HepG2 (cell line): Measurements from ENCODE around the gene OTOG. TPM values are rescaled to one million over a fixed set of nuclear protein-coding genes. Genes with fewer than 3 reads are reported as not detected.

ENCODE experiments used
- ATAC-seq: fragments of 200-7000 bp; cut with Tn5 transposase; 3 replicates; pipeline ENCODE4 v1.9.1; 2020; ENCODE audit warnings: mild to moderate bottlenecking, moderate library complexity
- BruUV-seq: library from RNA; stranded (reverse); fragments of 400-500 nt; replicated peaks from 2 replicates; lab custom pipeline; 2021; lab: Mats Ljungman, UMichigan
- CTCF ChIA-PET: fragments of 300-600 bp; formaldehyde crosslinking; extraction: SDS; loops from one replicate; lab custom pipeline; 2021; ENCODE audit warnings: low total read pairs, inconsistent platforms, low intra/inter-chr PET ratio; lab: Yijun Ruan, JAX
- POLR2A ChIA-PET: fragments of 350-600 bp; sonication (Branson Sonifier 250); formaldehyde crosslinking; loops from one replicate; lab custom pipeline; 2020; ENCODE audit warnings: antibody characterized with exemption, inconsistent platforms; lab: Yijun Ruan, JAX
- DNase-seq: peaks from one replicate; pipeline ENCODE4 v3.0.0-alpha.2; 2015; ENCODE audit warnings: low spot score
- FAIRE-seq: peaks from 3 replicates; lab custom pipeline; 2011; peaks lifted over from hg19 to GRCh38; lab: Jason Lieb, UNC
- H2AFZ ChIP-seq: one replicate; pipeline ENCODE4 v1.6.1; 2011; ENCODE audit warnings: low read length, inconsistent platforms
- H3K27ac ChIP-seq: fragments of 300-600 bp; 3 replicates; pipeline ENCODE4 v1.8.0; 2011; ENCODE audit warnings: mixed run types, mild to moderate bottlenecking, mixed read lengths, low read length, inconsistent platforms; ENCODE audit not compliant: insufficient read depth; ENCODE audit errors: extremely low read length
- H3K27me3 ChIP-seq, 2 experiments: fragments of 200-600 bp in 1 of 2; 2 replicates in 1 of 2; 3 replicates in 1 of 2; pipeline versions ENCODE4 v1.6.0 to v1.8.0; 2011; ENCODE audit warnings: low read length in 2 of 2, mild to moderate bottlenecking in 2 of 2, moderate library complexity in 2 of 2, inconsistent platforms in 1 of 2; ENCODE audit not compliant: insufficient read depth in 2 of 2, control insufficient read depth in 1 of 2
- H3K36me3 ChIP-seq, 2 experiments: fragments of 200-600 bp in 1 of 2; replicated peaks in 1 of 2; 2 replicates in 1 of 2; 3 replicates in 1 of 2; pipeline versions ENCODE4 v1.5.1 to v1.8.0; 2011; ENCODE audit warnings: low read length in 2 of 2, inconsistent platforms in 1 of 2; ENCODE audit not compliant: insufficient read depth in 2 of 2, control insufficient read depth in 1 of 2
- H3K4me1 ChIP-seq: 2 replicates; pipeline ENCODE4 v1.5.1; 2012; ENCODE audit warnings: low read length, inconsistent platforms; ENCODE audit not compliant: insufficient read depth
- H3K4me2 ChIP-seq: 2 replicates; pipeline ENCODE4 v1.6.0; 2011; ENCODE audit warnings: low read depth, low read length, inconsistent platforms
- H3K4me3 ChIP-seq, 3 experiments: fragments of 200-600 bp in 1 of 3; sonication (generic), shearing (Covaris generic) in 1 of 3; replicated peaks in 1 of 3; 2 replicates each; pipeline ENCODE4 v1.5.1; 2011 to 2016; ENCODE audit warnings: low read length in 3 of 3, inconsistent platforms in 2 of 3, low read depth in 2 of 3, mild to moderate bottlenecking in 2 of 3, control low read depth in 1 of 3, mixed read lengths in 1 of 3; ENCODE audit not compliant: insufficient read depth in 1 of 3
- H3K79me2 ChIP-seq: one replicate; pipeline ENCODE4 v1.6.1; 2011; ENCODE audit warnings: low read length, inconsistent platforms; ENCODE audit not compliant: insufficient read depth
- H3K9ac ChIP-seq: 2 replicates; pipeline ENCODE4 v1.6.0; 2011; ENCODE audit warnings: mild to moderate bottlenecking, low read depth, low read length, inconsistent platforms; ENCODE audit not compliant: insufficient read depth
- H3K9me3 ChIP-seq: 2 replicates; pipeline ENCODE4 v1.5.1; 2012; ENCODE audit warnings: mild to moderate bottlenecking, low read length
- H4K20me1 ChIP-seq: 2 replicates; pipeline ENCODE4 v1.6.0; 2011; ENCODE audit warnings: inconsistent platforms, mild to moderate bottlenecking, low read length, moderate library complexity; ENCODE audit not compliant: insufficient read depth
- FOXK2 ChIP-seq: fragments of 450-650 bp; IDR thresholded peaks from 2 replicates; pipeline ENCODE4 v1.6.1; 2016
- GPBP1L1 ChIP-seq: sonication (generic); formaldehyde crosslinking; IDR thresholded peaks from 2 replicates; pipeline ENCODE4 v1.5.0; 2020; ENCODE audit warnings: mild to moderate bottlenecking, missing genetic modification reagents
- MAF1 ChIP-seq: sonication (generic); formaldehyde crosslinking; IDR thresholded peaks from 2 replicates; pipeline ENCODE4 v1.5.0; 2020; ENCODE audit warnings: missing genetic modification reagents, borderline replicate concordance
- NCOA1 ChIP-seq: sonication (generic); formaldehyde crosslinking; IDR thresholded peaks from 2 replicates; pipeline ENCODE4 v1.9.0; 2021; ENCODE audit warnings: missing genetic modification reagents
- PHF8 ChIP-seq: sonication (generic); formaldehyde crosslinking; IDR thresholded peaks from 2 replicates; pipeline ENCODE4 v1.5.0; 2020; ENCODE audit warnings: missing genetic modification reagents
- POLR2AphosphoS5 ChIP-seq: IDR thresholded peaks from 2 replicates; pipeline ENCODE4 v1.6.1; 2012; ENCODE audit warnings: low read depth, low read length
- RARA ChIP-seq: IDR thresholded peaks from 2 replicates; pipeline ENCODE4 v1.6.1; 2016; ENCODE audit warnings: missing genetic modification reagents, missing compliant biosample characterization
- RBM22 ChIP-seq: fragments of 200-400 bp; formaldehyde crosslinking; optimal IDR thresholded peaks from 2 replicates; pipeline ENCODE3; 2017; ENCODE audit warnings: mild to moderate bottlenecking, low read length, moderate library complexity
- STAG1 ChIP-seq: sonication (generic); formaldehyde crosslinking; IDR thresholded peaks from 2 replicates; pipeline ENCODE4 v1.4.0; 2020; ENCODE audit warnings: missing genetic modification reagents
- THYN1 ChIP-seq: sonication (generic); formaldehyde crosslinking; IDR thresholded peaks from 2 replicates; pipeline ENCODE4 v1.8.1; 2023; ENCODE audit warnings: low read depth, mild to moderate bottlenecking, moderate library complexity, missing genetic modification reagents, borderline replicate concordance
- ZNF225 ChIP-seq: sonication (generic); formaldehyde crosslinking; IDR thresholded peaks from 2 replicates; pipeline ENCODE4 v1.4.0; 2020; ENCODE audit warnings: mild to moderate bottlenecking, missing genetic modification reagents
- ZNF414 ChIP-seq: sonication (generic); formaldehyde crosslinking; IDR thresholded peaks from 2 replicates; pipeline ENCODE4 v1.5.0; 2020; ENCODE audit warnings: missing genetic modification reagents
- WGBS: methylation state at CpG from one replicate; pipeline ENCODE4 v1.1.6; 2017; ENCODE audit warnings: low lambda C conversion rate; 5-methylcytosine and 5-hydroxymethylcytosine counted together
- in situ Hi-C: cut with HindIII; loops from 2 replicates; pipeline ENCODE4 v1.10.0; 2017; ENCODE audit warnings: low pct_unique_long_range_greater_than_20kb; ENCODE audit not compliant: extremely low pct_ligation_motif_present
- intact Hi-C: fragments of 100-400 bp; cut with micrococcal nuclease; formaldehyde crosslinking; loops from one replicate; pipeline ENCODE4 v1.10.0; 2022; ENCODE audit not compliant: unreplicated experiment
- polyA plus RNA-seq, 8 experiments: library from polyadenylated mRNA; depleted of rRNA in 3 of 8; stranded (reverse) in 7 of 8; unstranded in 1 of 8; fragments of >200 nt; fragmentation: Illumina TruSeq in 4 of 8; extraction: Trizol in 4 of 8; gene quantifications; 2 replicates each; pipeline versions ENCODE4 v1.2.1 to v1.2.3, GENCODE V29; 2011 to 2016; ENCODE audit warnings: low read depth in 4 of 8, missing spikeins in 1 of 8, mixed read lengths in 1 of 8; ENCODE audit not compliant: insufficient read depth in 1 of 8
- total RNA-seq, 5 experiments: library from RNA; depleted of rRNA; stranded (reverse); fragments of >200 nt; fragmentation: Illumina TruSeq; extraction: Trizol; gene quantifications; 2 replicates each; pipeline ENCODE4 v1.2.3, GENCODE V29; 2016; ENCODE audit warnings: low read depth in 1 of 5
- TF ChIP-seq, protein P1 (sequence below): sonication (generic); formaldehyde crosslinking; IDR thresholded peaks from 2 replicates; pipeline ENCODE4 v1.8.0; 2022; ENCODE audit warnings: mild to moderate bottlenecking, missing genetic modification reagents; ENCODE audit not compliant: insufficient replicate concordance
- TF ChIP-seq, protein P2 (sequence below): sonication (generic); formaldehyde crosslinking; IDR thresholded peaks from 2 replicates; pipeline ENCODE4 v1.4.0; 2020; ENCODE audit warnings: missing genetic modification reagents, borderline replicate concordance

The OTOG gene
- total and polyA plus RNA-seq, 2 of the 13 experiments (the other 11 are each of a cell fraction or from before 2014, with no cell fraction given): not detected

DNA sequence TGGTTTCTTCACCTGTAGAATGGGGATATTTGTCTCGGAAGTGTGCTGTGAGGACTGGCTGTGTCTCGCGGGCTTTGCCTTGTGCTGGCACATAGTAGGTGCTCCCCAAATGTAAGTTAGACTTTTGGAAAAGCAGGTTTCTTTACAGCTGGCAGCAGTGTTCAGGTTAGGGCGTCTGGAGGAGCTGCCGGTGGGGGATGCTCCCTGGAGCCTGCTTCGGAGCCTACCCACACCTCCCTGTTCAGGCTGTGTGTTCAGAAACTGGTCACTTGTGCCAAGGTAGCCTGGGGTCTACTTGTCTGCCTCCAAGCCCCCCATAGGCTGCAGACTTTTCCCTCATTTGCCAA is 60.0 kb downstream of the OTOG start:
- H3K9ac ChIP-seq: no peak overlapping the region
- FAIRE-seq: no peak
- no peak overlapping the region for H2AFZ ChIP-seq
- TF ChIP-seq RBM22: no peak
- no peak for TF ChIP-seq NCOA1
- TF ChIP-seq ZNF225: no peak
- no peak for TF ChIP-seq MAF1 (CRISPR knock-in tag)
- no peak for TF ChIP-seq POLR2AphosphoS5
- no peak for TF ChIP-seq GPBP1L1 (CRISPR knock-in tag)
- TF ChIP-seq, protein P1, sequence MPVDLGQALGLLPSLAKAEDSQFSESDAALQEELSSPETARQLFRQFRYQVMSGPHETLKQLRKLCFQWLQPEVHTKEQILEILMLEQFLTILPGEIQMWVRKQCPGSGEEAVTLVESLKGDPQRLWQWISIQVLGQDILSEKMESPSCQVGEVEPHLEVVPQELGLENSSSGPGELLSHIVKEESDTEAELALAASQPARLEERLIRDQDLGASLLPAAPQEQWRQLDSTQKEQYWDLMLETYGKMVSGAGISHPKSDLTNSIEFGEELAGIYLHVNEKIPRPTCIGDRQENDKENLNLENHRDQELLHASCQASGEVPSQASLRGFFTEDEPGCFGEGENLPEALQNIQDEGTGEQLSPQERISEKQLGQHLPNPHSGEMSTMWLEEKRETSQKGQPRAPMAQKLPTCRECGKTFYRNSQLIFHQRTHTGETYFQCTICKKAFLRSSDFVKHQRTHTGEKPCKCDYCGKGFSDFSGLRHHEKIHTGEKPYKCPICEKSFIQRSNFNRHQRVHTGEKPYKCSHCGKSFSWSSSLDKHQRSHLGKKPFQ (CRISPR knock-in tag): no peak
- no peak for TF ChIP-seq RARA (CRISPR knock-in tag)
- TF ChIP-seq ZNF414 (CRISPR knock-in tag): no peak
- no peak for TF ChIP-seq FOXK2
- no peak for TF ChIP-seq PHF8
- no peak for TF ChIP-seq THYN1 (CRISPR knock-in tag)
- TF ChIP-seq STAG1 (CRISPR knock-in tag): no peak
- TF ChIP-seq, protein P2, sequence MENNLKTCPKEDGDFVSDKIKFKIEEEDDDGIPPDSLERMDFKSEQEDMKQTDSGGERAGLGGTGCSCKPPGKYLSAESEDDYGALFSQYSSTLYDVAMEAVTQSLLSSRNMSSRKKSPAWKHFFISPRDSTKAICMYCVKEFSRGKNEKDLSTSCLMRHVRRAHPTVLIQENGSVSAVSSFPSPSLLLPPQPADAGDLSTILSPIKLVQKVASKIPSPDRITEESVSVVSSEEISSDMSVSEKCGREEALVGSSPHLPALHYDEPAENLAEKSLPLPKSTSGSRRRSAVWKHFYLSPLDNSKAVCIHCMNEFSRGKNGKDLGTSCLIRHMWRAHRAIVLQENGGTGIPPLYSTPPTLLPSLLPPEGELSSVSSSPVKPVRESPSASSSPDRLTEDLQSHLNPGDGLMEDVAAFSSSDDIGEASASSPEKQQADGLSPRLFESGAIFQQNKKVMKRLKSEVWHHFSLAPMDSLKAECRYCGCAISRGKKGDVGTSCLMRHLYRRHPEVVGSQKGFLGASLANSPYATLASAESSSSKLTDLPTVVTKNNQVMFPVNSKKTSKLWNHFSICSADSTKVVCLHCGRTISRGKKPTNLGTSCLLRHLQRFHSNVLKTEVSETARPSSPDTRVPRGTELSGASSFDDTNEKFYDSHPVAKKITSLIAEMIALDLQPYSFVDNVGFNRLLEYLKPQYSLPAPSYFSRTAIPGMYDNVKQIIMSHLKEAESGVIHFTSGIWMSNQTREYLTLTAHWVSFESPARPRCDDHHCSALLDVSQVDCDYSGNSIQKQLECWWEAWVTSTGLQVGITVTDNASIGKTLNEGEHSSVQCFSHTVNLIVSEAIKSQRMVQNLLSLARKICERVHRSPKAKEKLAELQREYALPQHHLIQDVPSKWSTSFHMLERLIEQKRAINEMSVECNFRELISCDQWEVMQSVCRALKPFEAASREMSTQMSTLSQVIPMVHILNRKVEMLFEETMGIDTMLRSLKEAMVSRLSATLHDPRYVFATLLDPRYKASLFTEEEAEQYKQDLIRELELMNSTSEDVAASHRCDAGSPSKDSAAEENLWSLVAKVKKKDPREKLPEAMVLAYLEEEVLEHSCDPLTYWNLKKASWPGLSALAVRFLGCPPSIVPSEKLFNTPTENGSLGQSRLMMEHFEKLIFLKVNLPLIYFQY (CRISPR knock-in tag): no peak
- in situ Hi-C loops (loop anchor here (10.0 kb wide), 1 partner anchor 368 kb away; no protein-coding TSS in a partner anchor), intact Hi-C loops (no loop called here)
- CTCF ChIA-PET: no interaction called here
- no peaks in the 10 kb centered on the region for H3K9me3 ChIP-seq
- no peak overlapping the region for H3K27ac ChIP-seq
- no peaks in the 10 kb centered on the region for H4K20me1 ChIP-seq
- H3K79me2 ChIP-seq: no peaks in the 10 kb centered on the region
- no peak for DNase-seq
- BruUV-seq: no TSS peak
- POLR2A ChIA-PET: no interaction called here
- WGBS: 22% methylated on average over 3 of the region's 6 CpGs
- H3K36me3 ChIP-seq: no peaks in the 10 kb centered on the region
- H3K4me3 ChIP-seq: no peak overlapping the region
- H3K27me3 ChIP-seq: peaks cover 6 to 29% of the 10 kb centered on the region in 2 experiments; a peak in 4 of 5 replicates
- H3K4me1 ChIP-seq: no peaks in the 10 kb centered on the region
- no peak for ATAC-seq
- no peak overlapping the region for H3K4me2 ChIP-seq
